ENCODE results near the gene DCLRE1A. TPM values are rescaled to one million over a fixed set of nuclear protein-coding genes. Genes with fewer than 3 reads are reported as not detected.

The DCLRE1A gene
- total and polyA plus RNA-seq, 7 donors, result 1.9 to 5.1 (median 3.0) TPM

DNA sequence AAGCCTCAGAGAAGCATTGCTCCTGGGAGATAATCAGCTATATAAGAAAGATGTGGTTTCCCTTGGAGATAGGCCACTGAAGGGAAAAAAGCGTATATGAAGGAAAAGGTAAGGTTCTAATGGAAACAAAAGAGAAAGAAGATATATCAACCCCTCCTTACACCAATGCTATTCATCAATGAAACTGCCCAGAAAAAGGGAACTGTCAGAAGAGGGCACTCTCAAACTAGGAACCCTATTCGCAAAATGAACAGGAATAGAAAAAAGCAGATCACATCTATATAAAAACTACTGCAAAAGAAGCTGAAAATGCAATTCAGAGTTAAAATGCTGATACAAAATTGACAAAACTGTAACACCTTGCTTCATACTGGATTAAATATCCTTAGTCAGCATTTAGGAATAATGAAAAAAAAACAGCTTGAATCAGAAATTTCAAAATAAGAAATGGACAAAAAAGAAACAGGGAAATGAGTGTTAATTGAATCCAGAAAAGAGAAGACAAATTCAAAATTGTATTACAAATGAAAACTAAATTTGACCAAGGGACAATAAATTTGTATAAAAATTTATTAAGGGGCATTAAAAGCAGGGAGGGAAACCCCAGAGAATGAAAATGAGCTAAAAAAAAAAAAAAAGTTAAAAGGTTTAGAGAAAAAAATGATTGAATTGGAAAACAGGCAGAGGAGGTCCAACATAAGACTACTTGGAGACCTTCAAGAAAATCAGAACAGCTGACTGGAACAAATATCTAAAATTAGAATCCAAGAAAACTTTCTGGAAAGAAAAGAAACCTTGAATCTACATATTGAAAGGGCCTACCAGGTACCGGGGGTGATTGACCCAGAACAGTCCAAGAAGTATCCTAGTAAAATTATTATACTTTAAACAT, 18.5 kb upstream of the DCLRE1A start:
- DNase-seq, result no peak
- Histone ChIP-seq H3K9me3 (peaks cover 10% of the 10 kb centered on the region), H3K4me3 (no peak overlapping the region), H3K36me3 (ENCODE audit: insufficient read depth in 1 of 2, low read depth in 1 of 2) (peaks cover 0 to 12% of the 10 kb centered on the region in 2 donors), H3K27me3 (ENCODE audit: insufficient read depth in 3 of 3, low read length in 2 of 3) (no peaks in the 10 kb centered on the region), H3K27ac (no peak overlapping the region), H3K4me1 (no peaks in the 10 kb centered on the region)
- TF ChIP-seq, protein P1, sequence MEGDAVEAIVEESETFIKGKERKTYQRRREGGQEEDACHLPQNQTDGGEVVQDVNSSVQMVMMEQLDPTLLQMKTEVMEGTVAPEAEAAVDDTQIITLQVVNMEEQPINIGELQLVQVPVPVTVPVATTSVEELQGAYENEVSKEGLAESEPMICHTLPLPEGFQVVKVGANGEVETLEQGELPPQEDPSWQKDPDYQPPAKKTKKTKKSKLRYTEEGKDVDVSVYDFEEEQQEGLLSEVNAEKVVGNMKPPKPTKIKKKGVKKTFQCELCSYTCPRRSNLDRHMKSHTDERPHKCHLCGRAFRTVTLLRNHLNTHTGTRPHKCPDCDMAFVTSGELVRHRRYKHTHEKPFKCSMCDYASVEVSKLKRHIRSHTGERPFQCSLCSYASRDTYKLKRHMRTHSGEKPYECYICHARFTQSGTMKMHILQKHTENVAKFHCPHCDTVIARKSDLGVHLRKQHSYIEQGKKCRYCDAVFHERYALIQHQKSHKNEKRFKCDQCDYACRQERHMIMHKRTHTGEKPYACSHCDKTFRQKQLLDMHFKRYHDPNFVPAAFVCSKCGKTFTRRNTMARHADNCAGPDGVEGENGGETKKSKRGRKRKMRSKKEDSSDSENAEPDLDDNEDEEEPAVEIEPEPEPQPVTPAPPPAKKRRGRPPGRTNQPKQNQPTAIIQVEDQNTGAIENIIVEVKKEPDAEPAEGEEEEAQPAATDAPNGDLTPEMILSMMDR (IDR thresholded peaks at IDR 0.05), result no peak
- no peak for ATAC-seq
- 97 to 98% (median 97%) methylated on average over 3 of the region's 3 CpGs for WGBS, 3 donors
- intact Hi-C loops (cut with DNase I), result no loop called here

DNA sequence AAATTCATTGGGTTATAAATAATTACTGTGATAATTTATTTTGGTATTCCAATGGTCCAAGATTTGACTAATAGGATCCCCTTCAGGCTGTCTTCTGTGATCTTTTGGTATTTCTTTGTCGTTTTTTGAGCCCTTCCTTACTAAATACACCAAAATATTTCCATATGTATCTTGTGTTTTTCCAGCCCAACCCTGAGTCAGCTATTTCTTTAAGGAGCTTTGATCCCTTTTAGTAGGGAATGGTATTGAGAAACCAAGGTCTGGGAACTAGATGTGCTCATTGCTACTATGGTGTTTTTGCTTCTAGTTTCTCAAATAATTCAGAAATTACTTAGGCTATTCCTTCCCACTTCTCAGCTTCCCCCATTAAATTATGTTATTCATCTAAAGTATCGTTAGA, 15.9 kb upstream of the DCLRE1A start:
- Histone ChIP-seq H3K27me3 (ENCODE audit: insufficient read depth in 3 of 3, low read length in 2 of 3) (no peaks in the 10 kb centered on the region), H3K4me3 (no peak overlapping the region), H3K4me1 (peaks cover 13% of the 10 kb centered on the region), H3K27ac (no peak overlapping the region), H3K9me3 (peaks cover 10% of the 10 kb centered on the region), H3K36me3 (ENCODE audit: insufficient read depth in 1 of 2, low read depth in 1 of 2) (peaks cover 0 to 3% of the 10 kb centered on the region in 2 donors)
- TF ChIP-seq, protein P1 (IDR thresholded peaks at IDR 0.05), result no peak
- intact Hi-C loops (cut with DNase I), result no loop called here
- DNase-seq, result no peak
- ATAC-seq, result no peak
- WGBS, 3 donors, result 77 to 93% (median 93%) methylated on average over 2 of the region's 2 CpGs

DNA sequence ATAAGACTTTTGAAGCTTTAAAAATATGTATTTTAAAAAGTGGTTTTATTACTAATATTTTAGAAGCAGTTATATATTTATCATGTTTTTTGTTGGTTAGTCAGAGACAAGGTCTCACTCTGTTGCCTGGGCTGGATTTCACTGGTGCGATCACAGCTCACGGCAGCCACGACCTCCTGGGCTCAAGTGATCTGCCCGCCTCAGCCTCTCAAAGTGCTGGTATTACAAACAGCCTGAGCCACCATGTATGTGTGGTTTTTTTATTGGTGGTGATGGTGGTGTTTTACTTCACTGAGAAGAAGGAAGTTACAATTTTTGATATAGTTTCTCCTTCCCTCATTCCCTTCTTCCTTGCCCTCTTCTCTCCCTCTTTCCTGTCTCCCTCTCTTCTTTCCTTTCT, 14.0 kb upstream of the DCLRE1A start:
- WGBS, 3 donors, result 91 to 97% (median 95%) methylated on average over 4 of the region's 4 CpGs
- ATAC-seq, result no peak
- Histone ChIP-seq H3K36me3 (ENCODE audit: insufficient read depth in 1 of 2, low read depth in 1 of 2) (peaks cover 0 to 14% of the 10 kb centered on the region in 2 donors), H3K27ac (no peak overlapping the region), H3K27me3 (ENCODE audit: insufficient read depth in 3 of 3, low read length in 2 of 3) (no peaks in the 10 kb centered on the region), H3K4me3 (no peak overlapping the region), H3K4me1 (peaks cover 13% of the 10 kb centered on the region), H3K9me3 (peaks cover 10% of the 10 kb centered on the region)
- DNase-seq, result no peak
- intact Hi-C loops (cut with DNase I), result no loop called here
- TF ChIP-seq, protein P1 (IDR thresholded peaks at IDR 0.05), result no peak

DNA sequence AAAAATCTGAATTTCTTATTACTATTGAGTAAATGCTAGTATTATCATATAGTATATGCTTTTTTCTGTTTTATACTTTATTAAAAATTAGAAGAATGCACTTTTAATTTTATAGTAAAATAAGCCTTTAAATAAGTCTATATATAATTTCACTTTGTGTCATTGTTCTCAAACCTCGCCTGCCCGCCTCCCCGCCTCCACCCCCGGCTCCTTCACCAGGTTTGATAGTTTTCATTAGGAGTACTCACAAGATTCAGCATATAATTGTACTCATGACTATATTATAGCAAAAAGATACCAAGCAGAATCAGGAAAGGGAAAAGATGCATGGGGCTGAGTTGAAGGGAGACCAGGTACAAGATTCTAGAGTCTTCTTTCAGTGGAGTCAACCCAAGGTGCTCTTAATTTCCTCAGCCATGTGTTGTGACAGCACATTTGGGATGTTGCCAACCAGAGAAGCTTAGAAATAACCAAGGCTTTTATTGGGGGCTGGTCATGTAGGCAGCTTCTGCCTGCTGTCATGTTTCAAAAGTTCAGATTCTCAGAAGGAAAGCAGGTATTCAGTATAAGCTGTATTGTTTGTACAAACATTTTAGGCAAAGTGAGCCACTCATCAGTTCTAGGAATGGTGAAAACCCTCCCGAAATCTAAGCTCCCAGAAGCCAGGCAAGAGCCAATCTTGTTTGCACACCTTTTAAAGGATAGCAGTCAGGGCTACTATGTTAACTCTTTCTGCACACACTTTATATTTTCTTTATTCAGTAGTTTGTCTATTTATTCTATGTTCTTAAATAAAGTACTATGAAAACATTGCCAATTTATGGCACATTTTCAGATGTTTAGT, 12.9 kb upstream of the DCLRE1A start:
- 91 to 95% (median 93%) methylated on average over 5 of the region's 5 CpGs for WGBS, 3 donors

More for the DNA sequence above, 12.9 kb upstream of the DCLRE1A start:
- H3K9me3 ChIP-seq, result no peaks in the 10 kb centered on the region
- no peak for DNase-seq
- ATAC-seq, result no peak
- intact Hi-C loops (cut with DNase I), result no loop called here
- H3K4me1 ChIP-seq, result peaks cover 13% of the 10 kb centered on the region
- H3K27me3 ChIP-seq (ENCODE audit: insufficient read depth in 3 of 3, low read length in 2 of 3), result no peaks in the 10 kb centered on the region
- peaks cover 0 to 18% of the 10 kb centered on the region in 2 donors for H3K36me3 ChIP-seq (ENCODE audit: insufficient read depth in 1 of 2, low read depth in 1 of 2)
- TF ChIP-seq, protein P1 (IDR thresholded peaks at IDR 0.05), result no peak
- H3K4me3 ChIP-seq, result no peak overlapping the region
- no peak overlapping the region for H3K27ac ChIP-seq

Measured in psoas muscle (tissue), 8 donors.